Gastrocnemius medialis (tissue), 4 donors: Measurements from ENCODE around the gene KLHL33.

Experiments used
- CTCF ChIP-seq, 5 experiments: fragments of 450-650 bp in 3 of 5; fragments of 200-600 bp in 2 of 5; sonication (generic) in 2 of 5; IDR thresholded peaks in 4 of 5; conservative IDR thresholded peaks in 1 of 5; 1 replicate in 4 of 5; 2 replicates in 1 of 5; pipeline ENCODE4 v1.5.1; 2016 to 2019; ENCODE audit warnings: antibody characterized with exemption in 5 of 5, mild to moderate bottlenecking in 3 of 5, moderate library complexity in 3 of 5
- POLR2A ChIP-seq, 2 donors: fragments of 450-650 bp; IDR thresholded peaks; one replicate each; pipeline ENCODE4 v1.6.1; 2017; ENCODE audit warnings: antibody characterized with exemption in 2 of 2, mild to moderate bottlenecking in 2 of 2, moderate library complexity in 2 of 2

DNA sequence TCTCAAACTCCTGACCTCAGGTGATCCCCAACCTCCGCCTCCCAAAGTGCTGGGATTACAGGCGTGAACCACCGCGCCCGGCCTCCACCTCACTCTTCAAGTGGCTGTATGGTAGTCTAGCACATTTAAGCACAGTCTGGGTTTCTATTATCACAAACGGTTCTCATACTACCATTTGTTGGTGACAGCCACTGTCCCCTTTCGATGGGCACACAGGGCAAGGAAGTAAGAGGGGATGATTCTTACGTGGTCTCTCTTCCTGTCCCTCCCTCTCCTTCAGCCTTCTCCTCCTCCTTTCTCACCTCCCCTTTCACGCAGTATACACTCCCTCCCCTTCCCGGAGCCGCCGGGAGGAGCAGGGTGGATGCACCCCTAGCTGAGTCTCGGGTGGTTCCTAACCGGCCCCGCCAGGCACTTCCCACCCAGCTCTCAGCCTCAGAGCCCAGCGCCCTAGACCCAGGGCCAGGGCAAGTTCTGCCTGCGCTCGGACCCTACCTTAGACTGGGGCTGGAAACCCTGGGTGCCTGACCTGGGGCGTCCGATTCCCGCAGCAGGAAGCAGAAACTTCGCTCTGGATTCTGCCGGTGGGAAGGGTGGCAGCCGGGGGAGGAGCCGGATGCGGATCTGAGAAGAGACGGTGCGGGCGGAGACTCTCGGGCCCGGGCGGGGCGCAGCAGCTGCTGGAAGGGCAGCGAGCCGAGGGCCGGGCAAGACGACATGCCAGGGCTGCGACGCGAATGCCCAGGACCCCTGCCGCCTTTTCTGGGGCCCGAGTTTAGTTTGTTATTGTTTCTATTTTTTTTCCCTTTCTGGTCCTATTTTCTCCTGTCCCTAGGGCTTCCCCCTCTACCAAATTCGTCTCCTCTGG, 22.9 kb downstream of the KLHL33 start, which contains the start of gene TEP1:
- no peak for TF ChIP-seq CTCF (IDR thresholded peaks at IDR 0.05 in 4 of 5, conservative IDR thresholded peaks at IDR 0.05 in 1 of 5)
- peak; percentile 75 to 83 for TF ChIP-seq POLR2A (IDR thresholded peaks at IDR 0.05)
